Stimulated activated CD4-positive, alpha-beta T cell treated with anti-CD3 and anti-CD28 coated beads, Interleukin-12 subunit alpha, Interleukin-12 subunit beta, amount 100 ng/mL, for 4 hours (primary cell): Measurements from ENCODE around the gene PIKFYVE.
"Not testable (repeated sequence)": the region's sequence is repeated elsewhere in the genome, so short reads cannot be mapped to it uniquely, and the experiment has no call there.

Experiments
- DNase-seq: peaks from one replicate; pipeline ENCODE4 v3.0.0-alpha.2; 2020

The PIKFYVE gene

GRCh38 chr2:208366215-208367127, 100.4 kb downstream of the PIKFYVE start:
- no peak for DNase-seq

GRCh38 chr2:208369091-208369490, 103.0 kb downstream of the PIKFYVE start:
- no peak for DNase-seq

DNA sequence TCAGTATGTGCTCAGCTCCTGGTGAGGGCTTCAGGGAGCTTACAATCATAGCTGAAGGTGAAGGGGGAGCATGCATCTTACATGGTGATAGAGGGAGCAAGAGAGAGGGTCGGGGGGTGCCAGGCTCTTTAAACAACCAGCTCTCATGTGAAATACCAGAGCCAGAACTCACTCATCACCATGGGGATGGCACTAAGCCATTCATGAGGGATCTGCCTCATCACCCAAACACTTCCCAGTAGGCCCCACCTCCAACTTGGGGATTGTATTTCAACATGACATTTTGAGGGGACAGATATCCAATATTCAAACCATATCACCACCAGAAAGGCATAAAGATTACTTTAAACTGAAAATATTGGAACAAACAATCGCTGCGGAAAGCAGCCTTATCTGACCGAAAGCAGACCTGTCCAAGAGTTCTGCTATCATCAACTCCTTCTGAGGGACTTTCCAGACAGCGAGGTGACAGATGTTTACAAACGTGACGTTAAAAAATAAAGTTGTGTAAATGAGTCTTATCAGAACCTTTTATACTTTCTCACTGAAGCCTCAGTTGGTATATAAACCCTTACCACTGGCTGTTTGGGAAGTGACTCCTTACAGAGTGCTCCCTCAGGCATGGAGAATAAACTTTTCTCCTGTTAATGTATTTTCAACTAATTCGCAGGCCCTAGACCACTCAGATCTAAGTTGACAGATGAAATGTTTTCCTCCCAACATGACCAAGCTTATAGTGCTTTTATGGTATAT, 105.0 kb downstream of the PIKFYVE start:
- no peak for DNase-seq

- no peak for DNase-seq
Observed at GRCh38 chr2:208371634-208371935, 105.5 kb downstream of the PIKFYVE start.

- DNase-seq: no peak
Observed at GRCh38 chr2:208373460-208374089, 107.5 kb downstream of the PIKFYVE start.

DNA sequence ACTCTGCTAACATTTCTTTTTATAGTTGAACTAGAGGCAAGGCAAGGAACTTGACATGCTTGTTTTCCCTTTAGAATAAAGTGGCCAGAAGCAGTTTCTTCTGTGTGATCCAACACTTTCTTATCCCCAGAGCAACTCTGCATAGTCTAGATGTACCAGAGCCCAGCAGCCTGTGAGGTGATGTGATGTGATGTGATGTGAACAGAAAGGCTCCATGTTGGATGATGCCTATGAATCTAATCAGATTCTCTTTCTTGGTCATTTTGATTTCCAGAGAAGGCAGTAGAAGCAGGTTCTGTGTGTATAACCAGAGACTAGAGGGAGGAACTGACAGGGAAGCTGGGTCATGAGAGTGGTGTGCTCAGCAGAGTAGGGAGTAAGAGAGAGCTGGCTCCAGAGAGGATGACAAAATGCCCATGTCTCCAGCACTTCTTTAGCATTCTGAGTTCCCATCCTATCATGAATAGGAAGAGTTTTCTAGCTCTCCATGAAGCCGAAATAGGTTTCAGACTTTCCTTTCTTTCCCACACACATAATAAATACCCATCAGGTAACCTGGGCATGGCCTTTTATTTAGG, 109.5 kb downstream of the PIKFYVE start:
- DNase-seq: no peak

DNA sequence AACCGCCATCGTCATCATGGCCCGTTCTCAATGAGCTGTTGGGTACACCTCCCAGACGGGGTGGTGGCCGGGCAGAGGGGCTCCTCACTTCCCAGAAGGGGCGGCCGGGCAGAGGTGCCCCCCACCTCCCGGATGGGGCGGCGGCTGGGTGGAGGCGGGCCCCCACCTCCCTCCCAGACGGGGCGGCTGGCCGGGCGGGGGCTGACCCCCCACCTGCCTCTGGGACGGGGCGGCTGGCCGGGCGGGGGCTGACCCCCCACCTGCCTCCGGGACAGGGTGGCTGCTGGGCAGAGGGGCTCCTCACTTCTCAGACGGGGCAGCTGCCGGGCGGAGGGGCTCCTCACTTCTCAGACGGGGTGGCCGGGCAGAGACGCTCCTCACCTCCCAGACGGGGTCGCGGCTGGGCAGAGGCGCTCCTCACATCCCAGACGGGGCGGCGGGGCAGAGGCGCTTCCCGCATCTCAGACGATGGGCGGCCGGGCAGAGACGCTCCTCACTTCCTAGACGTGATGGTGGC, 111.3 kb downstream of the PIKFYVE start:
- not testable (repeated sequence) for DNase-seq

DNA sequence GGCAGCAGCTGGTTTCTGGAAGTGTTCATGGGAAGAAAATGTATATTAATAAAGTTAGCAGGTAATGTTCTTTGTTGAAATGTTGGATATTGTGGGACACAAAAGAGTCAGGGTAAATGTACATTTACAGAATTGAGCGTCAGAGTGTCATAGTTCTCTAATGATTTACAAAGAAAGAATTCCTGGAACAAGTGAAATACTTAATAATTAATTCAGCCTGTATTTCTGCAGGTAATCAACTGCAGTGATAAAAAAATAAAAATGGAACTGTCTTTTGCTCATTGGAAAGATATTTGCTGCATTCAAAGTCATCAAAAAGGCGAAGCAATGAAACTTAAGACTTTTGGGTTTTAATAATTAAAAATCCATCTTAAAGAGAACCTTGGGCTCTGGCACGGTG, 113.1 kb downstream of the PIKFYVE start:
- DNase-seq: no peak

DNA sequence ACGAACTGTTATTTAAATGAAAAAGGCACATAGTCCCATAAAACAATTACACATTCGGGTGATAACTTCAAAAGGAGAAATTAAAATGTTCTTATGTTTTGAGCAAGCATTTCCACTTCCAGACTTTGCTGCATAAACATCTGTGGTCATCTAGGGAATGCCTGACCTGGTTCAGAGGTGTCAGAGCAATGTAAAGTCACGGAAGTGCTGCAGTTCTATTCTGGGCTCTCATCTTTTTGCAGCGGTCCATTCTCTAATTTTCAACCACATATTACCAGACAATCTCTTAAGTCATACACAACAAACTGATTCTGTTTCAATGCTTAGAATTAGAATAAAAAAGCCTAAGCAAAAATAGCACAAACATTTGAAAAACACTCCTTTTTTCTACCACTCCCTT, 118.6 kb downstream of the PIKFYVE start:
- no peak for DNase-seq

DNA sequence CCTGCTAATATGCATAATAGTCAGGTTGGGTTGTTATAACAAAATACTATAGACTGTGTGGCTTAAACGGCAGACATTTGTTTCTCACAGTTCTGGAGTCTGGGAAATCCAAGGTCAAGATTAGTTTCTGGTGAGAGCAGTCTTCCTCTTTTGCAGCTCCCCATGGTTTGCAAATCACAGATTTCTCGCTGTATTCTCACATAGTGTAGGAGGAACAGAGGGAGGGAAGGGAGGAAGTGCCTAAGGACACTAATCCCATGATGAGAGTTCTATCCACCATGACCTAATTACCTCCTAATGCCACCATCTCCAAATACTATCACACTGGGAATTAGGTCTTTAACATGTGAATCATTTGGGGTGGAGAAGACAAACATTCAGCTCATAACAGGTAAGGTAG, 120.5 kb downstream of the PIKFYVE start:
- no peak for DNase-seq

DNA sequence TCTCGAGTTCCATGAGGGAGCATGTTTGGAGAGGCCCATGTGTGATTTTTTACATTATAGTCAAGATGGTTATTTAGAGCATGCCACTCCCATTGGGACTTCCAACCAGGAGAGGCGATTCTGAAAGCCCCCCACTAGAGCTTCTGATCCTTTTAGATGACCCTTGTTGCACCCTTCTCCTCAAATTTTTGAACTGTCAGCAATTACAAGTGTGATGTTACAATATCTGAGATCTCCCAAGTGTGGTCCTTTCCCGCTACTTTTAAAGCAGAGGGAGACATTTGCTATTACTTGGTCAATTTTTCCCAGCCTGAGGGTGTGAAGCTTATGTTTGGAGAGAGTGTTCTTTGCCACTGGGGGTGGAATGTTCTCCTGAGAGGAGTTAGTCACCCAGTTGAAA, 123.9 kb downstream of the PIKFYVE start:
- DNase-seq: no peak

DNA sequence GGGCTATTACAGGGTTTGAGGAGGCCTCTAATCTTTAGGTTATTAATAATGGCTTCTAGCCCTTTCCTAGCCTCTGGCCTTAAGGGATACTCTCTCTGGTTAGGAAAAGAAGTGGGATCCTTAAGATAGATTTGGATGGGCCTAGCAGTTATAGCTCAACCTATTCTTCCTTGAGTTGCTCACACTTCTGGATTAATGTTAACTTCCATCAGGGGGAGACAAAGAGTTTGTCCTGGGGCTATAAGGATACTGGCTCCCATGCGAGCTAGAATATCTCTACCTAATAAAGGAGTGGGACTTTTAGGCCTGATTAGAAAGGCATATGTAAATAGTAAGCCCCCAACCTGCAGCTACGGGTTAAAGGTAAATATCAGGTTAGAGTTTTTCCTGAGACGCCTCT, 126.2 kb downstream of the PIKFYVE start:
- no peak for DNase-seq

DNA sequence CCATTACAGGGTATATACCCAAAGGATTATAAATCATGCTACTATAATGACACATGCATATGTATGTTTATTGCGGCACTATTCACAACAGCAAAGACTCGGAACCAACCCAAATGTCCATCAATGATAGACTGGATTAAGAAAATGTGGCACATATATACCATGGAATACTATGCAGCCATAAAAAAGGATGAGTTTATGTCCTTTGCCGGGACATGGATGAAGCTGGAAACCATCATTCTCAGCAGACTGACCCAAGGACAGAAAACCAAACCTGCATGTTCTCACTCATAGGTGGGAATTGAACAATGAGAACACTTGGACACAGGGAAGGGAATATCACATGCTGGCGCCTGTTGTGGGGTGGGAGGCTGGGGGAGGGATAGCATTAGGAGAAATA, 130.7 kb downstream of the PIKFYVE start:
- not testable (repeated sequence) for DNase-seq

DNA sequence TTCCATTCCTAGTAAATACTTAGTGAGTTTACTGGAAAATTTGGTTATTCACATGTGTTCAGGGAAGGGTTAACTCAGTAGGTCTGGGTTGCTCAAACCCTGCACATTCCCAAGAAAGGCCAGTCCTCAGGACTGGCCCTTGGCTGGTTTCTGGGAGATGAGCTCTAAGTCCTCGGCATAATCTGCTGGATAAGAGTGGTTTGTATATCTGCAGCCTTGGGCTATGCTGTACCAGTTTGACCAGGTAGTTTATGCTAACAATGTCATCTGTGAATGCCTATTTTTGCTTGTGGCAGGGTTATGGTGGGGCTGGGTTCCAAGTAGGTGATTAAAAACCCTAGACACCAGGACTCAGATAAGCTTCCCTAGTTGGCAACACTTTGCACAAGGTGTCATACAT, 133.1 kb downstream of the PIKFYVE start:
- DNase-seq: no peak

GRCh38 chr2:208406474-208407451, 140.7 kb downstream of the PIKFYVE start, which contains the start of gene PTH2R:
TSS of gene PTH2R (plus strand) at chr2:208406792. CDS start at chr2:208407044, 252 bp downstream.
- no peak for DNase-seq

DNA sequence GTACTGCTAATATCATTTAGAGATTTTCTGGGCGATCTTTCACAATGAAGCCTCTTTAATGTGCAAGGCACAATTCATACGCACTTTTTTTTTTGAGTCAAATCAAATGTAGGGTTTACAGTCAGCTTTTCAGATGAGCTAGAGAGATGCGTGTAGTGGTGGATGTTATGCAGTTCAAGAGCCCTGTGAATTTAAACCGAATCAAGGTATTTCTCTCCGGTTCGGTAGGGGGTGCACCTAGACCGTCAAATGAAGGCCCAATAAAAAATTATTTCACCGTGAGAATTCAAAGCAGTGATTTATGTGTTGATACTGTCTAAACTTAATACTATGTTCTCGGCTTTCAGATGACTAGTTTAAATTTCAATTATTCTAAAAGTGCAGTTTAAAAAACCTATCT, 141.6 kb downstream of the PIKFYVE start:
- no peak for DNase-seq
